Measurements from ENCODE around the gene SERPINB13. TPM values are rescaled to one million over a fixed set of nuclear protein-coding genes. Genes with fewer than 3 reads are reported as not detected.

The SERPINB13 gene
- total RNA-seq, 1 experiment from 2014 or later: not detected

- Histone ChIP-seq H3K9me3 (replicated peaks) (no peaks in the 10 kb centered on the region), H3K4me1 (replicated peaks) (no peaks in the 10 kb centered on the region), H3K27ac (no peak overlapping the region), H3K27me3 (replicated peaks) (no peaks in the 10 kb centered on the region), H3K36me3 (no peaks in the 10 kb centered on the region), H3K4me3 (no peak overlapping the region)
- DNase-seq (ENCODE audit: low read depth in 1 of 2, low spot score in 2 of 2): no peak
These were observed 19.3 kb upstream of the SERPINB13 start for GRCh38 chr18:63567825-63568224.

GRCh38 chr18:63570721-63571120 is 16.4 kb upstream of the SERPINB13 start:
- H3K27me3 ChIP-seq (replicated peaks): no peaks in the 10 kb centered on the region
- no peaks in the 10 kb centered on the region for H3K4me1 ChIP-seq (replicated peaks)
- H3K27ac ChIP-seq: no peak overlapping the region
- DNase-seq (ENCODE audit: low read depth in 1 of 2, low spot score in 2 of 2): no peak
- H3K36me3 ChIP-seq: no peaks in the 10 kb centered on the region
- no peak overlapping the region for H3K4me3 ChIP-seq
- H3K9me3 ChIP-seq (replicated peaks): no peaks in the 10 kb centered on the region

GRCh38 chr18:63575681-63576080 is 11.5 kb upstream of the SERPINB13 start:
- H3K27ac ChIP-seq: no peak overlapping the region
- H3K27me3 ChIP-seq (replicated peaks): no peaks in the 10 kb centered on the region
- DNase-seq (ENCODE audit: low read depth in 1 of 2, low spot score in 2 of 2): no peak
- H3K9me3 ChIP-seq (replicated peaks): no peaks in the 10 kb centered on the region
- H3K36me3 ChIP-seq: no peaks in the 10 kb centered on the region
- H3K4me1 ChIP-seq (replicated peaks): no peaks in the 10 kb centered on the region
- no peak overlapping the region for H3K4me3 ChIP-seq

- no peaks in the 10 kb centered on the region for H3K4me1 ChIP-seq (replicated peaks)
- H3K36me3 ChIP-seq: no peaks in the 10 kb centered on the region
- no peaks in the 10 kb centered on the region for H3K9me3 ChIP-seq (replicated peaks)
- peak in 1 of 2 experiments; percentile 42 for DNase-seq (ENCODE audit: low read depth in 1 of 2, low spot score in 2 of 2)
- peaks cover 4% of the 10 kb centered on the region for H3K27me3 ChIP-seq (replicated peaks)
- no peak overlapping the region for H3K4me3 ChIP-seq
- H3K27ac ChIP-seq: no peak overlapping the region
These were observed 8.7 kb upstream of the SERPINB13 start for GRCh38 chr18:63578357-63578958.

- Histone ChIP-seq H3K4me3 (no peak overlapping the region), H3K27ac (no peak overlapping the region), H3K27me3 (replicated peaks) (peaks cover 8% of the 10 kb centered on the region), H3K4me1 (replicated peaks) (no peaks in the 10 kb centered on the region), H3K9me3 (replicated peaks) (no peaks in the 10 kb centered on the region), H3K36me3 (no peaks in the 10 kb centered on the region)
- DNase-seq (ENCODE audit: low read depth in 1 of 2, low spot score in 2 of 2): no peak
These were observed 7.5 kb upstream of the SERPINB13 start for GRCh38 chr18:63579616-63580015.

- Histone ChIP-seq H3K9me3 (replicated peaks) (no peaks in the 10 kb centered on the region), H3K4me1 (replicated peaks) (no peaks in the 10 kb centered on the region), H3K4me3 (no peak overlapping the region), H3K36me3 (no peaks in the 10 kb centered on the region), H3K27me3 (replicated peaks) (peaks cover 8% of the 10 kb centered on the region), H3K27ac (no peak overlapping the region)
- DNase-seq (ENCODE audit: low read depth in 1 of 2, low spot score in 2 of 2): no peak
These were observed 1.2 kb upstream of the SERPINB13 start for GRCh38 chr18:63585988-63586387.

- Histone ChIP-seq H3K27me3 (replicated peaks) (peaks cover 8% of the 10 kb centered on the region), H3K9me3 (replicated peaks) (no peaks in the 10 kb centered on the region), H3K36me3 (no peaks in the 10 kb centered on the region), H3K4me1 (replicated peaks) (no peaks in the 10 kb centered on the region), H3K4me3 (no peak overlapping the region), H3K27ac (no peak overlapping the region)
- DNase-seq (ENCODE audit: low read depth in 1 of 2, low spot score in 2 of 2): no peak
These were observed 712 bp upstream of the SERPINB13 start for GRCh38 chr18:63586431-63586830.

GRCh38 chr18:63588909-63589308 is 1.8 kb downstream of the SERPINB13 start:
- no peak for DNase-seq (ENCODE audit: low read depth in 1 of 2, low spot score in 2 of 2)
- Histone ChIP-seq H3K36me3 (no peaks in the 10 kb centered on the region), H3K27me3 (replicated peaks) (peaks cover 3% of the 10 kb centered on the region; the same call in 1 of the 2 replicates), H3K4me1 (replicated peaks) (no peaks in the 10 kb centered on the region), H3K4me3 (no peak overlapping the region), H3K9me3 (replicated peaks) (no peaks in the 10 kb centered on the region), H3K27ac (no peak overlapping the region)

- DNase-seq (ENCODE audit: low read depth in 1 of 2, low spot score in 2 of 2): no peak
- Histone ChIP-seq H3K27ac (no peak overlapping the region), H3K4me1 (replicated peaks) (no peaks in the 10 kb centered on the region), H3K4me3 (no peak overlapping the region), H3K9me3 (replicated peaks) (no peaks in the 10 kb centered on the region), H3K27me3 (replicated peaks) (no peaks in the 10 kb centered on the region), H3K36me3 (no peaks in the 10 kb centered on the region)
These were observed 3.2 kb downstream of the SERPINB13 start for GRCh38 chr18:63590373-63590772.

- H3K4me1 ChIP-seq (replicated peaks): no peaks in the 10 kb centered on the region
- no peak overlapping the region for H3K27ac ChIP-seq
- H3K36me3 ChIP-seq: no peaks in the 10 kb centered on the region
- H3K4me3 ChIP-seq: no peak overlapping the region
- H3K9me3 ChIP-seq (replicated peaks): no peaks in the 10 kb centered on the region
- DNase-seq (ENCODE audit: low read depth in 1 of 2, low spot score in 2 of 2): no peak
- no peaks in the 10 kb centered on the region for H3K27me3 ChIP-seq (replicated peaks)
These were observed 4.0 kb downstream of the SERPINB13 start for GRCh38 chr18:63590966-63591695.

- Histone ChIP-seq H3K36me3 (no peaks in the 10 kb centered on the region), H3K27ac (no peak overlapping the region), H3K4me3 (no peak overlapping the region), H3K9me3 (replicated peaks) (no peaks in the 10 kb centered on the region), H3K4me1 (replicated peaks) (no peaks in the 10 kb centered on the region), H3K27me3 (replicated peaks) (no peaks in the 10 kb centered on the region)
- DNase-seq (ENCODE audit: low read depth in 1 of 2, low spot score in 2 of 2): no peak
These were observed 4.6 kb downstream of the SERPINB13 start for GRCh38 chr18:63591725-63592124.

GRCh38 chr18:63592471-63592870 is 5.3 kb downstream of the SERPINB13 start:
- no peaks in the 10 kb centered on the region for H3K9me3 ChIP-seq (replicated peaks)
- H3K4me3 ChIP-seq: no peak overlapping the region
- no peaks in the 10 kb centered on the region for H3K36me3 ChIP-seq
- no peaks in the 10 kb centered on the region for H3K4me1 ChIP-seq (replicated peaks)
- H3K27ac ChIP-seq: no peak overlapping the region
- DNase-seq (ENCODE audit: low read depth in 1 of 2, low spot score in 2 of 2): no peak
- 0 out of 2 replicates have a peak, but pooled peaks cover 2% of the 10 kb centered on the region for H3K27me3 ChIP-seq (replicated peaks)

GRCh38 chr18:63596964-63597363 is 9.8 kb downstream of the SERPINB13 start:
- H3K9me3 ChIP-seq (replicated peaks): no peaks in the 10 kb centered on the region
- no peak overlapping the region for H3K4me3 ChIP-seq
- H3K27ac ChIP-seq: no peak overlapping the region
- DNase-seq (ENCODE audit: low read depth in 1 of 2, low spot score in 2 of 2): no peak
- H3K4me1 ChIP-seq (replicated peaks): no peaks in the 10 kb centered on the region
- 0 out of 2 replicates have a peak, but pooled peaks cover 3% of the 10 kb centered on the region for H3K27me3 ChIP-seq (replicated peaks)
- no peaks in the 10 kb centered on the region for H3K36me3 ChIP-seq

- Histone ChIP-seq H3K9me3 (replicated peaks) (no peaks in the 10 kb centered on the region), H3K27me3 (replicated peaks) (0 out of 2 replicates have a peak, but pooled peaks cover 7% of the 10 kb centered on the region), H3K36me3 (no peaks in the 10 kb centered on the region), H3K4me1 (replicated peaks) (no peaks in the 10 kb centered on the region), H3K4me3 (no peak overlapping the region), H3K27ac (no peak overlapping the region)
- no peak for DNase-seq (ENCODE audit: low read depth in 1 of 2, low spot score in 2 of 2)
These were observed 16.2 kb downstream of the SERPINB13 start for GRCh38 chr18:63603355-63603754.

Data from SJSA1 (cell line).